Small intestine (tissue), 7 donors: ENCODE measurements around the gene DNAH10. TPM values are rescaled to one million over a fixed set of nuclear protein-coding genes. Genes with fewer than 3 reads are reported as not detected.
A peak's percentile ranks its signal among the peaks of the same experiment; 100 is the strongest.

Experiments used
- DNase-seq, 2 donors: peaks; one replicate each; pipeline versions ENCODE4 v3.0.0 to v3.0.0-alpha.2; 2013
- FAIRE-seq: peaks from 2 replicates; lab custom pipeline; 2012; peaks lifted over from hg19 to GRCh38; lab: Jason Lieb, UNC
- H3K27ac ChIP-seq, 3 donors: one replicate each; pipeline ENCODE4 v1.5.1; 2013; ENCODE audit warnings: low read length in 2 of 3, mild to moderate bottlenecking in 2 of 3, control low read depth in 1 of 3, inconsistent platforms in 1 of 3, low read depth in 1 of 3, moderate library complexity in 1 of 3
- H3K27me3 ChIP-seq, 3 donors: one replicate each; pipeline ENCODE4 v1.6.1; 2013; ENCODE audit warnings: low read length in 3 of 3, inconsistent platforms in 1 of 3; ENCODE audit not compliant: control insufficient read depth in 3 of 3, insufficient read depth in 3 of 3
- H3K36me3 ChIP-seq, 3 donors: one replicate each; pipeline ENCODE4 v1.6.1; 2013; ENCODE audit warnings: low read length in 3 of 3, inconsistent platforms in 1 of 3, low read depth in 1 of 3, mild to moderate bottlenecking in 1 of 3, moderate library complexity in 1 of 3; ENCODE audit not compliant: control insufficient read depth in 3 of 3, insufficient read depth in 2 of 3
- H3K4me1 ChIP-seq, 3 donors: one replicate each; pipeline ENCODE4 v1.6.1; 2013; ENCODE audit warnings: low read length in 2 of 3, inconsistent platforms in 1 of 3, low read depth in 1 of 3, mild to moderate bottlenecking in 1 of 3, moderate library complexity in 1 of 3; ENCODE audit not compliant: control insufficient read depth in 3 of 3, insufficient read depth in 2 of 3
- H3K4me3 ChIP-seq, 3 donors: one replicate each; pipeline ENCODE4 v1.5.1; 2013; ENCODE audit warnings: low read length in 3 of 3, control low read depth in 1 of 3, inconsistent platforms in 1 of 3, low read depth in 1 of 3, mild to moderate bottlenecking in 1 of 3, moderate library complexity in 1 of 3
- H3K9me3 ChIP-seq, 2 donors: one replicate each; pipeline ENCODE4 v1.6.1; 2013; ENCODE audit warnings: low read depth in 1 of 2, low read length in 1 of 2; ENCODE audit not compliant: control insufficient read depth in 2 of 2, insufficient read depth in 1 of 2
- WGBS, 3 donors: extraction: QIAGEN DNeasy Blood & Tissue Kit; methylation state at CpG; one replicate each; pipeline ENCODE4 v1.1.7; 2013; 5-methylcytosine and 5-hydroxymethylcytosine counted together
- polyA plus RNA-seq, 4 donors: library from polyadenylated mRNA; stranded (reverse) in 3 of 4; unstranded in 1 of 4; fragments of 200-250 nt in 3 of 4; fragments of 120-200 nt in 1 of 4; gene quantifications; one replicate each; pipeline versions ENCODE4 v1.2.1 to v1.2.3, GENCODE V29; 2013
- donor health status: healthy with polysubstance abuse.
- donor health status: control.
- donor health status: control.
- donor health status: Bipolar disorder and iron deficiency.
- donor health status: healthy.

DNAH10 gene
- polyA plus RNA-seq, 4 donors = 0.22 to 0.50 (median 0.45) TPM; not detected in 1

GRCh38 chr12:123750159-123750656 lies 11.9 kb upstream of the DNAH10 start:
- Histone ChIP-seq H3K4me1 (no peaks in the 10 kb centered on the region), H3K27me3 (no peaks in the 10 kb centered on the region), H3K36me3 (peaks cover 13 to 64% (median 22%) of the 10 kb centered on the region in 3 donors), H3K4me3 (no peak overlapping the region), H3K9me3 (no peaks in the 10 kb centered on the region), H3K27ac (no peak overlapping the region)
- 83 to 94% (median 90%) methylated on average over 8 of the region's 8 CpGs for WGBS, 3 donors
- FAIRE-seq (no peak), DNase-seq (no peak)

- no peaks in the 10 kb centered on the region for H3K9me3 ChIP-seq
- no peaks in the 10 kb centered on the region for H3K27me3 ChIP-seq
- 88 to 91% (median 89%) methylated on average over 3 of the region's 3 CpGs for WGBS, 3 donors
- peaks cover 13 to 67% (median 22%) of the 10 kb centered on the region in 3 donors for H3K36me3 ChIP-seq
- no peak overlapping the region for H3K27ac ChIP-seq
- FAIRE-seq (no peak), DNase-seq (no peak)
- H3K4me3 ChIP-seq = no peak overlapping the region
- H3K4me1 ChIP-seq = no peaks in the 10 kb centered on the region
Observed at GRCh38 chr12:123752046-123752445, 10.1 kb upstream of the DNAH10 start.

GRCh38 chr12:123754041-123754772 lies 7.9 kb upstream of the DNAH10 start:
- H3K4me3 ChIP-seq = no peak overlapping the region
- H3K9me3 ChIP-seq = no peaks in the 10 kb centered on the region
- FAIRE-seq = no peak
- 91 to 96% (median 92%) methylated on average over 12 of the region's 12 CpGs for WGBS, 3 donors
- no peak for DNase-seq
- H3K27ac ChIP-seq = no peak overlapping the region
- H3K4me1 ChIP-seq = no peaks in the 10 kb centered on the region
- H3K36me3 ChIP-seq = peaks cover 11 to 66% (median 18%) of the 10 kb centered on the region in 3 donors
- H3K27me3 ChIP-seq = no peaks in the 10 kb centered on the region

- H3K27me3 ChIP-seq = no peaks in the 10 kb centered on the region
- H3K4me1 ChIP-seq = peaks cover 0 to 21% (median 0%) of the 10 kb centered on the region in 3 donors
- H3K4me3 ChIP-seq = no peak overlapping the region
- FAIRE-seq (no peak), DNase-seq (no peak)
- 82 to 91% (median 88%) methylated on average over 6 of the region's 6 CpGs for WGBS, 3 donors
- H3K27ac ChIP-seq = no peak overlapping the region
- H3K36me3 ChIP-seq = peaks cover 3 to 44% (median 13%) of the 10 kb centered on the region in 3 donors
- H3K9me3 ChIP-seq = no peaks in the 10 kb centered on the region
Observed at GRCh38 chr12:123757561-123757960, 4.5 kb upstream of the DNAH10 start.

GRCh38 chr12:123760267-123760938 lies 1.7 kb upstream of the DNAH10 start:
- 73 to 84% (median 83%) methylated on average over 11 of the region's 11 CpGs for WGBS, 3 donors
- peak; percentile 62 to 69 for DNase-seq

GRCh38 chr12:123762715-123763052 lies 583 bp downstream of the DNAH10 start:
- no peaks in the 10 kb centered on the region for H3K27me3 ChIP-seq
- no peak overlapping the region for H3K27ac ChIP-seq
- peak overlapping the region in 2 of 3 donors; percentile 49 to 73 for H3K4me3 ChIP-seq
- 10 to 27% (median 22%) methylated on average over 15 of the region's 15 CpGs for WGBS, 3 donors
- DNase-seq = peak in 1 of 2 donors; percentile 11
- no peaks in the 10 kb centered on the region for H3K9me3 ChIP-seq
- H3K4me1 ChIP-seq = peaks cover 0 to 28% (median 4%) of the 10 kb centered on the region in 3 donors
- no peak for FAIRE-seq
- H3K36me3 ChIP-seq = peaks cover 0 to 5% (median 2%) of the 10 kb centered on the region in 3 donors

More at GRCh38 chr12:123760267-123760938, 1.7 kb upstream of the DNAH10 start:
- Histone ChIP-seq H3K9me3 (no peaks in the 10 kb centered on the region), H3K4me3 (no peak overlapping the region), H3K4me1 (peaks cover 0 to 28% (median 4%) of the 10 kb centered on the region in 3 donors), H3K36me3 (peaks cover 0 to 17% (median 2%) of the 10 kb centered on the region in 3 donors), H3K27ac (peak overlapping the region in 1 of 3 donors; percentile 69), H3K27me3 (no peaks in the 10 kb centered on the region)
- FAIRE-seq = no peak

GRCh38 chr12:123763093-123763492 lies 992 bp downstream of the DNAH10 start:
- Histone ChIP-seq H3K4me1 (peaks cover 0 to 28% (median 4%) of the 10 kb centered on the region in 3 donors), H3K27me3 (no peaks in the 10 kb centered on the region), H3K4me3 (peak overlapping the region in 2 of 3 donors; percentile 49 to 73), H3K9me3 (no peaks in the 10 kb centered on the region), H3K36me3 (peaks cover 0 to 5% (median 2%) of the 10 kb centered on the region in 3 donors), H3K27ac (peak overlapping the region in 1 of 3 donors; percentile 16)
- 20 to 44% (median 34%) methylated on average over 8 of the region's 8 CpGs for WGBS, 3 donors
- FAIRE-seq (no peak), DNase-seq (peak; percentile 47 to 56)

GRCh38 chr12:123764109-123764508 lies 2.0 kb downstream of the DNAH10 start:
- FAIRE-seq (no peak), DNase-seq (peak; percentile 39 to 86)
- no peaks in the 10 kb centered on the region for H3K9me3 ChIP-seq
- peaks cover 0 to 2% (median 2%) of the 10 kb centered on the region in 3 donors for H3K36me3 ChIP-seq
- H3K27ac ChIP-seq = no peak overlapping the region
- H3K27me3 ChIP-seq = no peaks in the 10 kb centered on the region
- H3K4me3 ChIP-seq = no peak overlapping the region
- peaks cover 0 to 28% (median 4%) of the 10 kb centered on the region in 3 donors for H3K4me1 ChIP-seq
- 34 to 68% (median 57%) methylated on average over 12 of the region's 12 CpGs for WGBS, 3 donors
